ENCODE results near the gene PNP. TPM values are rescaled to one million over a fixed set of nuclear protein-coding genes. Genes with fewer than 3 reads are reported as not detected.

Gene PNP
- total and polyA plus RNA-seq, 10 of the 15 experiments (the other 5 are each of a cell fraction or from before 2014, with no cell fraction given), result 103 to 215 (median 138) TPM

- ChIA-PET SMC1A (ENCODE audit: uncharacterized antibody, unreplicated experiment) (interaction anchor here (0.8 to 1.8 kb wide), 2 partner anchors 12 kb away, joined by 3 to 10 read pairs; no protein-coding TSS in a partner anchor), RAD21 (ENCODE audit: unreplicated experiment) (no interaction called here), CTCF (no interaction called here), POLR2A (no interaction called here)
- FAIRE-seq (no peak), ATAC-seq (no peak; the same call in 1 of the 3 replicates), DNase-seq (ENCODE audit: low read depth, low spot score) (no peak)
- Histone ChIP-seq H3K27ac (ENCODE audit: control insufficient read depth, insufficient read depth) (no peak overlapping the region), H3K4me3 (no peak overlapping the region), H3K9ac (ENCODE audit: control insufficient read depth, insufficient read depth, low read length) (no peak overlapping the region), H3K9me3 (replicated peaks; ENCODE audit: control insufficient read depth, insufficient read depth, low read length) (no peaks in the 10 kb centered on the region), H3K27me3 (replicated peaks in 1 of 2; ENCODE audit: control insufficient read depth in 2 of 2, insufficient read depth in 2 of 2, low read length in 1 of 2) (no peaks in the 10 kb centered on the region), H4K20me1 (ENCODE audit: control insufficient read depth, insufficient read depth) (no peaks in the 10 kb centered on the region), H3K4me2 (ENCODE audit: control insufficient read depth, insufficient read depth) (no peak overlapping the region), H2AFZ (ENCODE audit: control insufficient read depth, low read depth, low read length) (no peak overlapping the region), H3K36me3 (ENCODE audit: control insufficient read depth in 2 of 2, insufficient read depth in 2 of 2, low read length in 1 of 2) (peaks cover 15 to 39% of the 10 kb centered on the region in 2 experiments), H3K4me1 (ENCODE audit: control insufficient read depth, insufficient read depth, low read length) (no peaks in the 10 kb centered on the region), H3K79me2 (ENCODE audit: control insufficient read depth, insufficient read depth, low read length) (peaks cover 1% of the 10 kb centered on the region; the same call in 1 of the 2 replicates)
- in situ Hi-C loops (cut with MboI) (no loop called here), intact Hi-C loops (cut with micrococcal nuclease; ENCODE audit: unreplicated experiment) (no loop called here)
- BruUV-seq (replicated peaks), result no TSS peak
- 100% methylated on average over 1 of the region's 1 CpG for WGBS (ENCODE audit: insufficient coverage, insufficient replicate concordance, low lambda C conversion rate, missing lambda C conversion rate)
- no peak for TF ChIP-seq MEF2B (IDR thresholded peaks at IDR 0.05; ENCODE audit: partially characterized antibody, poor library complexity, severe bottlenecking)
- TF ChIP-seq SPI1 (IDR thresholded peaks at IDR 0.05; ENCODE audit: borderline replicate concordance, insufficient read depth, low read depth, low read length), result peak; percentile 44; the same call in 1 of the 2 replicates
Observed at GRCh38 chr14:20477211-20477876, 8.1 kb downstream of the PNP start.

- Histone ChIP-seq H3K79me2 (ENCODE audit: control insufficient read depth, insufficient read depth, low read length) (no peaks in the 10 kb centered on the region), H4K20me1 (ENCODE audit: control insufficient read depth, insufficient read depth) (no peaks in the 10 kb centered on the region), H3K4me3 (no peak overlapping the region), H3K36me3 (ENCODE audit: control insufficient read depth in 2 of 2, insufficient read depth in 2 of 2, low read length in 1 of 2) (peaks cover 15 to 33% of the 10 kb centered on the region in 2 experiments), H3K27me3 (replicated peaks in 1 of 2; ENCODE audit: control insufficient read depth in 2 of 2, insufficient read depth in 2 of 2, low read length in 1 of 2) (no peaks in the 10 kb centered on the region), H2AFZ (ENCODE audit: control insufficient read depth, low read depth, low read length) (no peak overlapping the region), H3K4me2 (ENCODE audit: control insufficient read depth, insufficient read depth) (no peak overlapping the region), H3K27ac (ENCODE audit: control insufficient read depth, insufficient read depth) (no peak overlapping the region), H3K9ac (ENCODE audit: control insufficient read depth, insufficient read depth, low read length) (no peak overlapping the region), H3K9me3 (replicated peaks; ENCODE audit: control insufficient read depth, insufficient read depth, low read length) (no peaks in the 10 kb centered on the region), H3K4me1 (ENCODE audit: control insufficient read depth, insufficient read depth, low read length) (no peaks in the 10 kb centered on the region)
- CTCF ChIA-PET, result interaction anchor here (1.1 kb wide), 1 partner anchor 63 kb away, joined by 4 read pairs; no protein-coding TSS in a partner anchor
- no TSS peak for BruUV-seq (replicated peaks)
- POLR2A ChIA-PET, result interaction anchor here (1.1 kb wide), 1 partner anchor 9 kb away, joined by 6 read pairs; the partner anchor contains the start of gene PNP
- no peak for ATAC-seq
- 100% methylated on average over 2 of the region's 2 CpGs for WGBS (ENCODE audit: insufficient coverage, insufficient replicate concordance, low lambda C conversion rate, missing lambda C conversion rate)
- in situ Hi-C loops (cut with MboI) (no loop called here), intact Hi-C loops (cut with micrococcal nuclease; ENCODE audit: unreplicated experiment) (no loop called here)
- RAD21 ChIA-PET (ENCODE audit: unreplicated experiment), result interaction anchor here (1.1 kb wide), 1 partner anchor 151 kb away, joined by 3 read pairs; no protein-coding TSS in a partner anchor
- SMC1A ChIA-PET (ENCODE audit: uncharacterized antibody, unreplicated experiment), result interaction anchor here (1.0 to 1.1 kb wide), 2 partner anchors 8 to 11 kb away, joined by 3 read pairs; no protein-coding TSS in a partner anchor
- no peak for FAIRE-seq
- DNase-seq (ENCODE audit: low read depth, low spot score), result no peak
- no peak for TF ChIP-seq ZNF24 (IDR thresholded peaks at IDR 0.05)
- no peak for TF ChIP-seq NKRF (conservative IDR thresholded peaks at IDR 0.05)
- no peak for TF ChIP-seq PRDM15 (CRISPR knock-in tag; IDR thresholded peaks at IDR 0.05)
- no peak for TF ChIP-seq SREBF2 (IDR thresholded peaks at IDR 0.05; ENCODE audit: low read length)
- no peak for TF ChIP-seq FOS (IDR thresholded peaks at IDR 0.05; ENCODE audit: borderline replicate concordance, extremely low read depth, insufficient read length)
- TF ChIP-seq TBL1XR1 (IDR thresholded peaks at IDR 0.05; ENCODE audit: low read depth, low read length), result no peak
Observed at GRCh38 chr14:20478894-20479293, 9.7 kb downstream of the PNP start.
